Vagina (tissue), 2 donors: ENCODE data around the gene ZNG1A. TPM values are rescaled to one million over a fixed set of nuclear protein-coding genes. Genes with fewer than 3 reads are reported as not detected.
A peak's percentile ranks its signal among the peaks of the same experiment; 100 is the strongest.
"Not testable (repeated sequence)": the region's sequence is repeated elsewhere in the genome, so short reads cannot be mapped to it uniquely, and the experiment has no call there.

Experiments
- DNase-seq, 2 donors: peaks; one replicate each; pipeline ENCODE4 v3.0.0-alpha.2; 2017; ENCODE audit errors: extremely low spot score in 2 of 2
- H3K27ac ChIP-seq: fragments of 200-600 bp; sonication (generic); one replicate; pipeline ENCODE4 v1.5.1; 2019
- H3K27me3 ChIP-seq: fragments of 200-600 bp; sonication (generic); one replicate; pipeline ENCODE4 v1.5.1; 2019
- H3K36me3 ChIP-seq, 2 donors: fragments of 200-600 bp; sonication (generic); one replicate each; pipeline ENCODE4 v1.5.1; 2017 to 2019
- H3K4me1 ChIP-seq: fragments of 200-600 bp; sonication (generic); one replicate; pipeline ENCODE4 v1.5.1; 2019
- H3K4me3 ChIP-seq, 2 donors: fragments of 200-600 bp; sonication (generic); 1 replicate in 1 of 2; 2 replicates in 1 of 2; pipeline ENCODE4 v1.5.1; 2016 to 2019
- H3K9me3 ChIP-seq: fragments of 200-600 bp; sonication (generic); one replicate; pipeline ENCODE4 v1.5.1; 2019
- CTCF ChIP-seq, 3 experiments: fragments of 450-650 bp in 2 of 3; fragments of 200-600 bp in 1 of 3; sonication (generic) in 1 of 3; IDR thresholded peaks; one replicate each; pipeline ENCODE4 v1.5.1; 2017 to 2019; ENCODE audit warnings: antibody characterized with exemption in 3 of 3, mild to moderate bottlenecking in 2 of 3, moderate library complexity in 2 of 3
- POLR2A ChIP-seq, 2 donors: fragments of 450-650 bp; IDR thresholded peaks; one replicate each; pipeline ENCODE4 v1.6.1; 2017; ENCODE audit warnings: antibody characterized with exemption in 2 of 2, mild to moderate bottlenecking in 2 of 2, moderate library complexity in 2 of 2
- POLR2AphosphoS5 ChIP-seq, 2 donors: sonication (generic); formaldehyde crosslinking; IDR thresholded peaks; one replicate each; pipeline ENCODE4 v1.9.0; 2017; ENCODE audit warnings: antibody characterized with exemption in 2 of 2, mild to moderate bottlenecking in 2 of 2, low read depth in 1 of 2; ENCODE audit not compliant: insufficient read depth in 1 of 2
- intact Hi-C: fragments of 100-400 bp; cut with DNase I; formaldehyde crosslinking; loops from one replicate; pipeline ENCODE4 v1.15.1; 2023
- total RNA-seq: library from RNA; depleted of rRNA; stranded (reverse); fragments of >200 nt; gene quantifications from one replicate; pipeline ENCODE4 v1.2.3, GENCODE V29; 2016

ZNG1A gene
- total RNA-seq, 1 donor from 2014 or later: 19.4 TPM

GRCh38 chr9:211557-211956 lies 32.7 kb upstream of the ZNG1A start:
- no peaks in the 10 kb centered on the region for H3K4me1 ChIP-seq
- DNase-seq: no peak
- peak overlapping the region; percentile 30 for H3K27ac ChIP-seq
- intact Hi-C loops: no loop called here
- no peaks in the 10 kb centered on the region for H3K36me3 ChIP-seq
- no peak overlapping the region for H3K4me3 ChIP-seq
- H3K27me3 ChIP-seq: no peaks in the 10 kb centered on the region
- H3K9me3 ChIP-seq: no peaks in the 10 kb centered on the region
- TF ChIP-seq CTCF (IDR thresholded peaks at IDR 0.05) (no peak), POLR2AphosphoS5 (IDR thresholded peaks at IDR 0.05; ENCODE audit: insufficient read depth in 1 of 2, low read depth in 1 of 2) (peak in 1 of 2 donors; percentile 47), POLR2A (IDR thresholded peaks at IDR 0.05) (no peak)

- H3K4me3 ChIP-seq: no peak overlapping the region
- H3K36me3 ChIP-seq: no peaks in the 10 kb centered on the region
- TF ChIP-seq POLR2A (IDR thresholded peaks at IDR 0.05): no peak
- no peak for TF ChIP-seq CTCF (IDR thresholded peaks at IDR 0.05)
- TF ChIP-seq POLR2AphosphoS5 (IDR thresholded peaks at IDR 0.05; ENCODE audit: insufficient read depth in 1 of 2, low read depth in 1 of 2): no peak
- intact Hi-C loops: no loop called here
- no peak for DNase-seq
- H3K27ac ChIP-seq: peak overlapping the region; percentile 30
- no peaks in the 10 kb centered on the region for H3K4me1 ChIP-seq
- no peaks in the 10 kb centered on the region for H3K27me3 ChIP-seq
- H3K9me3 ChIP-seq: no peaks in the 10 kb centered on the region
Observed at GRCh38 chr9:211036-211435, 32.2 kb upstream of the ZNG1A start.

- DNase-seq: no peak
- TF ChIP-seq CTCF (IDR thresholded peaks at IDR 0.05) (no peak), POLR2AphosphoS5 (IDR thresholded peaks at IDR 0.05; ENCODE audit: insufficient read depth in 1 of 2, low read depth in 1 of 2) (no peak), POLR2A (IDR thresholded peaks at IDR 0.05) (no peak)
- intact Hi-C loops: no loop called here
- Histone ChIP-seq H3K27ac (no peak overlapping the region), H3K4me3 (no peak overlapping the region), H3K4me1 (no peaks in the 10 kb centered on the region), H3K36me3 (no peaks in the 10 kb centered on the region), H3K9me3 (no peaks in the 10 kb centered on the region), H3K27me3 (no peaks in the 10 kb centered on the region)
Observed at GRCh38 chr9:209143-209758, 30.4 kb upstream of the ZNG1A start.

- Histone ChIP-seq H3K27me3 (no peaks in the 10 kb centered on the region), H3K27ac (no peak overlapping the region), H3K36me3 (no peaks in the 10 kb centered on the region), H3K4me3 (no peak overlapping the region), H3K4me1 (no peaks in the 10 kb centered on the region), H3K9me3 (no peaks in the 10 kb centered on the region)
- TF ChIP-seq POLR2AphosphoS5 (IDR thresholded peaks at IDR 0.05; ENCODE audit: insufficient read depth in 1 of 2, low read depth in 1 of 2) (no peak), CTCF (IDR thresholded peaks at IDR 0.05) (no peak), POLR2A (IDR thresholded peaks at IDR 0.05) (no peak)
- no peak for DNase-seq
- intact Hi-C loops: no loop called here
Observed at GRCh38 chr9:206481-206880, 27.6 kb upstream of the ZNG1A start.

GRCh38 chr9:199601-200000 lies 20.7 kb upstream of the ZNG1A start:
- not testable (repeated sequence) for H3K9me3 ChIP-seq

DNA sequence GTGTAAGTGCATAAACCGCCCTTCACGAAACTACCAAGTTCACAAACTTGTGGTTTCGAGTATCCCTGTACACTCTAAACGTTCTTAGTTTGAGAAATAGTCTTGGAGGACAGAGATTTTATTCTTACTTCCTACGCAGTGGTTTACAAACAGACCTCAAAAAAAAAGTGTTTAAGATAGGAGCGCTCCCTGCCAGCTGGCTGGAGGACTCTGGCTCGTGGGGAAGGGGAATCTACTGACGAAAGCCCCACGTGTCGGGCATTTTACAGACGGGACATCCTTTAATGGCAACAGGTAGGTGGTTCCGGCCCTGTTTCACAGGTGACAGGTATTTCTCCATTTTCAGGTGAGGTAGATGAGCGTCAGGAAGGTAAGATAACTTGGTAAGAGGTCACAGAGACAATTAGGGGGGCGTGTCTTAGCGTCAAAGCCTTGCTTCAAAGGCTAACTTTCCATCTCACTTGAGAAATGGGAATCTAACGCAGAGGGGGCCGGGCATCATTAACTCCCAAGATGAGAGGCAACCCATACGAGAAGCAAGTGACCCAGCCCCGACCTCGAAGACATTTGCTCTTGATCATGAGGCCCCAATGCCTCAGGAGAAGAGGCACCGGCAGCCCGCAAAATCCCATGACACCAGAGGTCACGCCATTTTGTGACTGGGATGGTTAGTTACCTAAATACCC lies 573 bp downstream of the ZNG1A start:
- H3K9me3 ChIP-seq, H3K36me3 ChIP-seq, intact Hi-C loops, DNase-seq, H3K27me3 ChIP-seq, H3K27ac ChIP-seq, H3K4me1 ChIP-seq: not testable (repeated sequence)
- peak overlapping the region in 1 of 2 donors; percentile 47 for H3K4me3 ChIP-seq

More at GRCh38 chr9:199601-200000, 20.7 kb upstream of the ZNG1A start:
- DNase-seq, H3K27ac ChIP-seq, H3K4me1 ChIP-seq, H3K36me3 ChIP-seq, H3K4me3 ChIP-seq, intact Hi-C loops, H3K27me3 ChIP-seq: not testable (repeated sequence)

DNA sequence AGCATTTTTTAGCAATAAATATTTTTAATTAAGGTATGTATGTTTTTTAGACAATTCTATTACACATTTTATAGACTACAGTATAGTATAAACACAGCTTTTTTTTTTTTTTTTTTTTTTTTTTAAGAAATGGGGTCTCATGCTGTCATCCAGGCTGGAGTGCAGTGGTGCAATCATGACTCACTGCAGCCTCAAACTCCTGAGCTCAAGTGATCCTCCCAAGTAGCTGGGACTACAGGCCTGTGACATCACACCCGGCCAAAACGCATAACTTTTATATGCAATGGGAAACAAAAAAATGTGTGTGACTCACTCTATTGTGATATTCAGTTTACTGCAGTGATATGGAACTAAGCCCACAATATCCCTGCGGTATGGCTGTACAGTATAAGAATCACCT lies 9.1 kb downstream of the ZNG1A start:
- DNase-seq, H3K9me3 ChIP-seq, H3K4me1 ChIP-seq, H3K27me3 ChIP-seq, H3K36me3 ChIP-seq, intact Hi-C loops, H3K27ac ChIP-seq, H3K4me3 ChIP-seq: not testable (repeated sequence)

GRCh38 chr9:159871-160270 lies 19.0 kb downstream of the ZNG1A start:
- intact Hi-C loops, H3K27me3 ChIP-seq, H3K9me3 ChIP-seq, H3K4me1 ChIP-seq, H3K4me3 ChIP-seq, H3K36me3 ChIP-seq, DNase-seq, H3K27ac ChIP-seq: not testable (repeated sequence)

DNA sequence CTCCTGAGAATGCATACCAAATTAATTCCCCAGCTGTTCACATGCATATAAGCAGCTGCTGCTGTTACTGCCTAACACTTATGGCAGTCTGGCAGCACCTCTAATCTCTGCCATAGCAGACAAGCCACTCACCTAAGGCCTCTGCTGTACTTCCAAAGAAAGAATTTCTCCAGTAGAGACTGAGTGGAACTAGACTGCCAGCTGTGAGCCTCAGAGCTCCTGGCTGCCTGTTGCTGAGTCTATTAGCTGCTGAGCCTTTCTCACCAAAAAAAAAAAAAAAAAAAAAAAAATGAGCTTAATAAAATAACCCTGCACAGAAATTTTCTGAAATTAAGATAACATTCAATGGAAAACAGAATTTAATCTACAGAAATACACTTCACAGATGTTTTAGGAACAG lies 27.7 kb downstream of the ZNG1A start:
- H3K27ac ChIP-seq, H3K4me3 ChIP-seq, H3K27me3 ChIP-seq, H3K9me3 ChIP-seq, DNase-seq, intact Hi-C loops, H3K4me1 ChIP-seq, H3K36me3 ChIP-seq: not testable (repeated sequence)
